Measurements from ENCODE around the gene SUN1.

DNA sequence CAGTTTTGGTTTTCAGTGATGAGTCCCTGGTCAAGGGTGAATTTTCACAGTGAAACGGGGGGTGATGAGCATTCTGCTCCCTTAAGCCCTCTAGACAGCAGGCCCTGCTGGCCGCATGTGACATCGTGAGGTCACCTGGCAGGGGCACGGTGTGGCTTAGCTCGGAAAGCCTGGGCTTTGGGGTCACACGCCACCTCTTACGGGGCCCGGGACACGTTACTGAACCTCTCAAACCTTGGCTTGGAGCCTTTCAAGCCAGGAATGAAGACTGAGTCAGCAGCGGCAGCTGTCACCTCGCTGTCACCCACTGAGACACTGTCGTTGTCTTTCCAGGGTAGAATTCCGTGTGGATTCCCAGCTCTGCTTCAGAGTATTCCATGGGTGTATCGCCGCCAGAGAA, 48.2 kb downstream of the SUN1 start:
- no peak for TF ChIP-seq EZH2phosphoT487 (IDR thresholded peaks at IDR 0.05; ENCODE audit: low read depth)
- TF ChIP-seq, protein P1, sequence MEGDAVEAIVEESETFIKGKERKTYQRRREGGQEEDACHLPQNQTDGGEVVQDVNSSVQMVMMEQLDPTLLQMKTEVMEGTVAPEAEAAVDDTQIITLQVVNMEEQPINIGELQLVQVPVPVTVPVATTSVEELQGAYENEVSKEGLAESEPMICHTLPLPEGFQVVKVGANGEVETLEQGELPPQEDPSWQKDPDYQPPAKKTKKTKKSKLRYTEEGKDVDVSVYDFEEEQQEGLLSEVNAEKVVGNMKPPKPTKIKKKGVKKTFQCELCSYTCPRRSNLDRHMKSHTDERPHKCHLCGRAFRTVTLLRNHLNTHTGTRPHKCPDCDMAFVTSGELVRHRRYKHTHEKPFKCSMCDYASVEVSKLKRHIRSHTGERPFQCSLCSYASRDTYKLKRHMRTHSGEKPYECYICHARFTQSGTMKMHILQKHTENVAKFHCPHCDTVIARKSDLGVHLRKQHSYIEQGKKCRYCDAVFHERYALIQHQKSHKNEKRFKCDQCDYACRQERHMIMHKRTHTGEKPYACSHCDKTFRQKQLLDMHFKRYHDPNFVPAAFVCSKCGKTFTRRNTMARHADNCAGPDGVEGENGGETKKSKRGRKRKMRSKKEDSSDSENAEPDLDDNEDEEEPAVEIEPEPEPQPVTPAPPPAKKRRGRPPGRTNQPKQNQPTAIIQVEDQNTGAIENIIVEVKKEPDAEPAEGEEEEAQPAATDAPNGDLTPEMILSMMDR (IDR thresholded peaks at IDR 0.05; ENCODE audit: low read depth, low read length) = no peak

All from OCI-LY3 (cell line).